ENCODE results near the gene CAB39.
A peak's percentile ranks its signal among the peaks of the same experiment; 100 is the strongest.
"Not testable (repeated sequence)": the region's sequence is repeated elsewhere in the genome, so short reads cannot be mapped to it uniquely, and the experiment has no call there.

CAB39 gene

DNA sequence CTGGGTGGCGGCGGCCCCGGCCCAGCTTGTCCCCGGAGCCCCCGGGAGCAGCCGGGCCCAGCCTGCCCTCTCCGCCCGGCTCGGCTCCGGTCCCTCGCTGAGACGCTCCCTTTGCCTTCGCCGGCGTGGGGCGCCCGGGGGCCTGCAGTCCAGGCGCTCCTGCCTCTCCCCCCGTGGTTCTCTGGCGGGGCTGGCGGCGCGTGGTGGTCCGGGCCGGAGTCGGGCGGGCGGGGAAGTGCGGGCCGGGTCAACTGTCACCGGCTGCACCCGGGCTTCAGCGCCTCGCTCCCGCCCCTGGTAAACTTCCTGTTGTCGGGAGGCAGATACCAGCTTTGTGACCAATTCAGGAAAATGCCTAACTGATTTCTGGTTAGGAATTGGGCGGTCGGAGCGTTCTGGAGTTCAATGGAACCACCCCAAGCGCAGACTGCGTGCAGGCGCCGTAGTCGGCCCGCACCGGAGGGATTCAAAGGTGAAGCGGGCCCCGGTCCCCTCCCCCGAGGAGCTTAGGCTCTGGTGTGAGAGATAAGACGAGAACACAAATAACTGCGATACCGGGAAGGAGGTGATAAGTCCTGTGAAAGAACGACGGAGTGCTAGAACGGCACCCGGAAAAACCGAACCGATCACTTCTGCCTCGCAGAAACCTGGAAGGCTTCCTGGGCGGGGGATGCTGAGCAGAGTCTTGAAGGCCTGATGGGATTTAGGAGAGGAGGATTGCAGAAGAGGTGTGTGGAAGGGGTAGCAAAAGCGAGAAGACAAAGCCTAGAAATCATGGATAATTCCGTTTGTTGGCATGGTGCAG lies 891 bp downstream of the CAB39 start:
- DNase-seq (ENCODE audit: extremely low read depth in 1 of 2, low read depth in 1 of 2), result peak in 1 of 2 donors; percentile 12

DNA sequence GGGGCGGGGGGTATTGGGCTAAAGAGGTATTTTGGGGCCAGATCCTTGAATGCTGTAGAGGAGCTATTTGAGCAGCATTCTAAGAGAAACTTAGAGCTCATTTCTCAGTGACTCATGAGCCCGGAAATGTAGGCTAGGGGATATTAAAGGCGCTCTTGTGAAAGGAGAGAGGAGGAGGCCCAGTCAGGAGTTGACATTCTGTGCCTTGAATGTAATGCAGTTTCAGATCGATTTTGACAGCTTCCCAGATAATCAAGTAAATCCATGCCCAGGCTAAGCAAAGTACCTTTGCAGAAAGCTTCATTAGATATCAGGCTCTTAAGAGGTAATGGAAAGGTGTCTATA lies 1.5 kb downstream of the CAB39 start:
- DNase-seq (ENCODE audit: extremely low read depth in 1 of 2, low read depth in 1 of 2), result no peak

DNA sequence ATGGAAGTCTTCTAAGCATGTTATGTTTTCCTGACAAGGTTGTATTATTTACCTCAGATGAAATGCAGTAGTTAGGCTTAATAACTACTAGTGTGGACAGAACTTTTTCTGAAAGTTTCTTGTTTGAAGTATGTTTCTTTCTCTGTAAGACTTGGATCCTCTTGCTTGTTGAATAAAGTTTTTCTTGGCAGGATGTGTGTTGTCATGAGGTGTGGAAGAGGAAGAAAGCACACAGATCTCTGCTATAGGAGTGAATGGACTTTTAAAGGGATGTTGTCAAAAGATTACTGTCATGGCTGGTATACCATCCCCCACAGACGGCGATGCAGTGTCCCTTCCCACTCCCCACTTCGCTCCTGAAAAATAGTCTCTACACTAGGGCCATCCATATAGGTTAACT lies 2.6 kb downstream of the CAB39 start:
- DNase-seq (ENCODE audit: extremely low read depth in 1 of 2, low read depth in 1 of 2), result no peak

DNA sequence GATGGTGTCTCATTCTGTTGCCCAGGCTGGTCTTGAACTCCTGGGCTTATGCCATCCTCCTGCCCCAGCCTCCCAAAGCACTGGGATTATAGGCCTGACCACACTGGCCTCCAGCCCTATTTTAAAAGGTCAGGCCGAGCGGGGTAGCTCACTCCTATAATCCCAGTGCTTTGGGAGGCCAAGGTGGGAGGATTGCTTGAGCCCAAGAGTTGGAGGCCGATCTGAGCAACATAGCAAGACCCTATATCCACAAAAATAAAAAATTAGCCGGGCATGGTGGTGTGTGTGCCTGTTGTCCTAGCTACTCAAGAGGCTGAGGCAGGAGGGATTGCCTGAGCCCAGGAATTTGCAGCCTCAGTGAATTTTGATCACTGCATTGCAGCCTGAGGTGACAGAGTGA lies 3.9 kb downstream of the CAB39 start:
- DNase-seq (ENCODE audit: extremely low read depth in 1 of 2, low read depth in 1 of 2), result no peak

DNA sequence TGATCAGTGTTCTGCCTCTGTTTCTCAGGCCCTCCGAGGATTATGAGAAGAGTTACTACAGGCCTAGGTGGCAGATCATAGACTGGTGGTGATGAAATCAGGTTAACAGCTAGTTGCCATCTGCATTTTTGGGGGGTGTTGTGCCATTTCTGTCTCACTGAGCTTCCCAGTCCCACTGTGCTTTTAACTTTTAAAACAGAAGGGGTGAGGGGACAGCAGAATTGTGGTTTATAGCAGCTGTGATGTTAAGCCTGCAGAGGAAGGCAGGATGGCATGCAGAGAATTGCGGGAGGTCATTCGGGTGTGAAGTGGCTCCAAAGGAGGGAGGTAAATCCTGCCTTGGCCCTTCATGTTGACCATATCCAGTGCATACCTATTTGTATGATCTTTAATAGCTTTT lies 5.0 kb downstream of the CAB39 start:
- no peak for DNase-seq (ENCODE audit: extremely low read depth in 1 of 2, low read depth in 1 of 2)

DNA sequence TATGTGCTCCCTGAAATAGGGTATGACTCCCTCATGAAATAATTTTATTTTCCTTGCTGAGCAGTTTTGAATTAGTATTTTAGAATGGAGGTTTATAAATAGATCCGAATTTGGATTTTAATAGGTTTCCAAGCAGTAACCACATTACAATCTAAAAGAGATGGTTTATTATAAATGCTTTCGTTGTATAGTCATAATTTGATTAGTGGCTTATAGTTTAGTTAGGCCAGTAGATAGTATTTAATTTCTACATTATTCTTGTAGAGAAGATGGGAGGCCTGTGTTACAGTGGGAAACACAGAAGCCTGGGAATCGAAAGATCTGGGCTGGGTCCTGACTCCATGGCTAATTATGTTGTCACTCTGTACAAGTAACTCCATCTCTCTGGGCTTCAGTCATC lies 6.7 kb downstream of the CAB39 start:
- no peak for DNase-seq (ENCODE audit: extremely low read depth in 1 of 2, low read depth in 1 of 2)

DNA sequence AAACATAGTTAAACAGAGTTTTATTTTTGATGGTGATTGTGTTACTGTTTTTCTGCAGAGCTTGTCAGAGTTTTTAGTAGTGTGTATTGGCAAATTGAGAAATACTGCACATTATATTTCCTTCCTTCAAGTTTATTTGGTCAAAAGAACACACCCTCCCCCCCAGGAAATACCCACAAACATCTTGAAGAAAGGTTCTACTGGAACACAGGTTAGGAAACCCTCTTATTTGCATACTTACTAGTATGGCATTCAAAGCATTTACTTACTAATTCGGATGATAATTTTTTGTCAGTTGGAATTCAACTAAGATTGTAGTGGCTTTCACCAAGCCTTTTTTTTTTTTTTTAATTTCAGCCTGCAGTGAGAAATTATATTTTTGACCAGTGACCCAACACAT lies 9.1 kb downstream of the CAB39 start:
- no peak for DNase-seq (ENCODE audit: extremely low read depth in 1 of 2, low read depth in 1 of 2)

DNA sequence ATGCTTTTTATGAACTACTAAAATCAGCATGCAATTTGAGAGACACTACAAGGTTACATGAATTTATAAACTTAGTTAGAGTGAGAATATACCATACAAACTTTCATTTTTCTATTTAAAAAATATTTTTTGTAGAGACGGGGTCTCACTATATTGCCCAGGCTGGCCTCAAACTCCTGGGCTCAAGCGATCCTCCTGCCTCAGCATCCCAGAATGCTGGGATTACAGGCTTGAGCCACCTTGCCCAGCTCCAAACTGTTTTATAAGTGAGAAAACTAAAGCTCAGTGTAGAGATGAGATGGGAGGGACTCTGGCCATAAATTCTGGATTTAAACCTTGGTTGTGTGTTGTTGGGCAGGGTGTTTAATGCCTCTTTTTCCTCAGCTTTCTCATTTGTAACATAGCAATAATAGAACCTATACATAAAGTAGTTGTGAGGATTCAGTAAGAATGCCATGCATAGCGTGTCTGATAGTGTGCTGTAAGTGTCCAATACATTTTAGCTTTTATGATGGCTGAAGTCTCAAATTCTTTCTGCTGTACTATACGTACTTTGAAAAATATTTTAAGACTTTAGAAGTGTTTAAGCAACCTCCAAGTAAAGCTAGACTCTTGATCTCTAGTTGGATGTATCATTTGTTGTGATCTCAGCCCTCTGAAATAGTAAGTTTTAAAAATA lies 9.7 kb downstream of the CAB39 start:
- DNase-seq (ENCODE audit: extremely low read depth in 1 of 2, low read depth in 1 of 2), result no peak

DNA sequence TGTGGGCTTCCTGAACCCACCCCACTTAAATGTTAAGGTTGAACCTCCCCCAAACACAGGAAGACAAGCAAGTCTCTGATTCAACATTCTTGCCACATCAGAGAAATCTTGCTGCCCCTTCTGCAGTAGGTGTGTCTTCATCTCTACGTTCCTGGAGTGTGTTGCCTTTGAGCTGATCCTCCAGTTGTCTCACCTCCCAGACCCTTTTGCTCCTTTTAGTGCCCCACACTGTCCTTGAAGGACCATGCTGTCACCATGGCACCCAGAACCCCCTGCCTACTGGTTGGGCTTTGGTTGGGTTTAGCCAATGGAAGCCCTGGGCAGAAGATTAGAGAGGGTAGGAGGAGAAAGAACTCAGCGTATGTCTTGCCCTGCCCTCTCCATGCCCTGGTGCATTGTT lies 10.7 kb downstream of the CAB39 start:
- DNase-seq (ENCODE audit: extremely low read depth in 1 of 2, low read depth in 1 of 2), result peak in 1 of 2 donors; percentile 21

DNA sequence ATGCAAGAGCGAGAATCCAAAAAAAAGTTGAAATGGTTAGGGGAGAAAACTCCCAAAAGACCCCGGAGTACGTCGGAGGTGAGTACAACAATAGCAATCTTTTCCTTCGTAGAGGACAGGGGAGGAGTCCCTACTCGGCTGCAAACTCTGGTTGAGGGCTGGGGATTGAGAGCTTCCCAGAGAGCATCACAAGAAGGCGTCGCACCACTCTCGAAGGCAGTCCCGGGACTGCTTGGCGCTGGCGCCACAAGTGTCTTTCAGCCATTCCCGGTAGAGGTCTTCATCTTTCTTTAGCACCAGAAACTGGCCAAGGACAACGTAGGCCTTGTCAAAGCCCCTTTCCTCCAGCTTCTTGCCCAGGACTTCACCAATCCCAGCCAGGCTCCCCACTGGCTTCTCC lies 12.3 kb downstream of the CAB39 start:
- DNase-seq (ENCODE audit: extremely low read depth in 1 of 2, low read depth in 1 of 2), result not testable (repeated sequence)

DNA sequence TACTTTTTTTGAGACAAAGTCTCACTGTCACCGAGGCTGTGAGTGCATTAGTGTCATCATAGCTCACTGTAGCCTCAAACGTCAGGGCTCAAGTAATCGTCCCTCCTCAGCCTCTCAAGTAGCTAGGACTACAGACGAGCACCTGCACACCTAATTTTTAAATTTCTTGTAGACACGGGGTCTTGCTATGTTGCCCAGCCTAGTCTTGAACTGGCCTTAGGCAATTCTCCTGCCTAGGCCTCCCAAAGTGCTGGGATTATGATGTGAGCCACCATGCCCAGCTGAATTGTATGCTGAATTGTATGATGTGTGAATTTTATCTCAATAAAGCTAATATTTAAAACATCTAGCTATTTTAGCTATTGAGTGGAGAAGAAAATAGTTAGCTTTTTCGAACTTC lies 18.9 kb downstream of the CAB39 start:
- DNase-seq (ENCODE audit: extremely low read depth in 1 of 2, low read depth in 1 of 2), result no peak

DNA sequence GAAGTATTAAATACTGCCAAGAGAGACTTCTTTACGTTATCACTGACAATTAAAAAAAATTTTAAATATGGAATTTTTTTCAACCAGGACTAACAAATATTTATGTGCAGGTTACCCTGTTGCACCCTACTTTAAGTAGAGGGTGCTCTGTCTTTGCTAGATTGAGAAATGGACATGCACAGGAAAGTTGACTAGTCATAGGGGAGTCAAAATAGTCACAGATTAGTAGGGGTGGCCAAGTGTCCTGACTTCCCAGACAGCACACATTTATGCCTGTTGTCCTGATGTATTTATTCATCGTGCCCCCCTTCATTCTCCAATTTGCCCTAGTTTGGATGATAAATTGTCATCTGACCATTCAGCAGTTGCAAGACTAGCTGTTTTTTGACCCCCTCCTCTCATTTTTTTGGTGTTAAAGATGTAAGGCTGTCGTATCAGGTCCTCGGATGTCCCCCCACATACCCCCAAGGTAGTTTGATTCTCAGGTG lies 20.3 kb downstream of the CAB39 start:
- no peak for DNase-seq (ENCODE audit: extremely low read depth in 1 of 2, low read depth in 1 of 2)

DNA sequence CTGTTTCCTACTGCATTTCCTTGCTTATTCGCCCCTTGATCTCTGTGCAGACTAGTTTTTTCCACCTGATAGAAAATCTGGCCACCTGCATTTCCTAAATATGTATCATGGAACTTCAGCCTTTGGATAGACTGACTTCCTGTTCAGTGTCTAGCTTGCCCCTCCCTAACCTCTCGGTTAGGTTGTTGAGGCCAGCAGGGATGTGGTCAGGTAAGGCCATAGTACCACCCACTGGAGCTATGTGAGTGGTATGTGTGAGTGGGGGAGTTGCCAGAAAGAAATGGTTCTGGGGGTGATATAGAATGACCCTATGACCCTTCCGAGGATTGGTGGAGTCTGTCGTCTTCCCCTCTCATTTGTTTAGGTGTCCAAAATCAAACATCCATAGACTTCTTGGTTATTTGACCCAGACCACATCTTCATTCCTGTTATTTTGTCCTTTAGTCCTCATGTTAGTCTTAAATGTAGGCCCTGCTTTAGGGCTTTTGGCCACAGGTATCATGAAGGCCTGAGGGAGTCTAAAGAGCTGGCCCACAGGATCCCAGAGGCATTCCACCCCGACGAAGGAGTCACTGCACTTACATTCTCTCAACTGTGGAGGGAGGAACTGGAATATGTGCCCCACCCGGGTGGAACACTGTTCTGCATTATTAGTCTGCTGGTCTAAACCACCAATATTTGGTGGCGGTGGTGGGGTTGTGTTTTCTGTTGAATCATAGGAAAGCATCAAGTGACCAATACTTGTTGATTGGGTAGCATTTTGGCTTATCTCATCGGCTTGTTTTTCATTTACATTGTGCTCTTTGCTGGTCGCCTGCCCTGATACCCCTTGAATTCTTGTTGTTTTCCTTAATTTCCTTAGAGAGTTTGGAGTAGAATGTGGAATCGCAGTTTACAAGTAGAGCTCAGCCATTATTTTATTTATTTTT lies 21.9 kb downstream of the CAB39 start:
- DNase-seq (ENCODE audit: extremely low read depth in 1 of 2, low read depth in 1 of 2), result no peak

DNA sequence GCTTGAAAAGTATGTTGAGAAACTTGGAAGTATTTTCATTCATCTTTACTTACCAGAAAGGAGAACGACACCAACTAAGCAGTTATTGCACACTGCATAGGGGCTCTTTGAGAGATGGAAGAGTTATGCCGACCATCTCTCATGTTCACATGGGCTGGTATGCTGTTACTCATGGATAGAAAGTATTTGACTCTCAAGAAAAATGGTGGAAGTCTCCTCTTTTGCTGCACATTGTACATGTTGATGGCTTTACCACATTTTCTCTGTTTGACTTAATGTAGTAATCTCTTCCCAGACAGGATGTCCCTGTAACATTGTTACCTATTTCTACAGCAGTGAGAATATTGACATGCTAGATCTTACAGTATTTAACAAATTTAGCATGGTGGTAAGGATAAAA lies 23.2 kb downstream of the CAB39 start:
- DNase-seq (ENCODE audit: extremely low read depth in 1 of 2, low read depth in 1 of 2), result no peak

DNA sequence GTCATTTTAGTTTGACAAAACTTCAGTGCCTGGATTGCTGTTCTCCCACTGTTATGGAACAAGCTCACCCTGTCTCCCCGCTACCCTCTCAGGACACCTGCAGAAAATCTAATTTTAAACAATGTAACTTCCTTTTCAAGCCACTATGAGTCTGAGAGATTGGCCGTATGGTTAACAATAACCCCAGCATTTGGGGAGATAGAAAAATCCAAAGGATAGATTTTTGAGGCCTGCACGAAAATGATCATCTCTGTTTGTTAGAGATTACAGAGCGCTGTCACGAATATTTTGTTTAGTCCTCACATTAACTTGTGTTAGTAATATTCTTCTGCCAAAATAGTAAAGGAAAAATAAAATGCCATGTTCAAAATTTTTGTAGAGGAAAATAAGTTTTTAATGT lies 24.7 kb downstream of the CAB39 start:
- DNase-seq (ENCODE audit: extremely low read depth in 1 of 2, low read depth in 1 of 2), result no peak

DNA sequence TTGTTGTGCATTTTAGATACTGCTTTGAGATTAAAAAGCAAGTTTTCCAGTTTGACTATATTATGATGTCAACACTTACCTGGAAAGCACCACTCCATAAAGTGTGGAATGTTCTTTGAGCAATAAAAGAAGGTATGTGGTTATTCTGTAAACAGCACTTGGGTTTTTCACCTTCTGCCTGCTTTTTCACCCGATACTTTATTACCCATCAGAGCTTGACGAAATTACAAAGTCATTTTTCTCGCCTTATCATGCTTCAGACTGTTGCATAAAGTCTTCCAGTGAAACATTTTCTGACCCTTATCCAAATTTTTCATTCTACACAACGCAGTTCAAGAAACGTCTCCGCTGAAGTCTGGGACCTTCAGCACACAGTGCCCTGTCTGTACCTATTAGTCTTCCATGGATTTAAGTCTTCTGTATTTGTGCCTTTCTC lies 25.2 kb downstream of the CAB39 start:
- no peak for DNase-seq (ENCODE audit: extremely low read depth in 1 of 2, low read depth in 1 of 2)

DNA sequence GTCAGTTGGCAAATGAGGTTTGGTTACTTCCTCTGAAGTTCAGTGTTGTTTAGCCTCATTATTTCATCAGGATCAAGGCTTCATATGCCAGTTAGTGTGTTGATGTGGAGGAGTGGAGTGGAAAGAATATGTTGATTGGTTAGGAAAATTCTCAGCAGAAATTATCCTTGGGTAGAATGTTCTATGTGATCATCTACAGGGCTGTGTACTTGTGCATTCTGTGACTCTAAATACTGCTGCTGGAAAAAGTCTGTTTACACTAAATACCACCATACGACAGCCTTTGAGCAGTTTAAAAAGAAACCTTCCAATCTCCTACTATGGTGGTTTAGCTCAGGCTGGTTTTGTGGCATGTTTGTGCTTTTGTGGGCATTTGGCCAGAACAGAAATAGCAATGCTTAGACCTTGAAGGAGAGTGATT lies 25.8 kb downstream of the CAB39 start:
- no peak for DNase-seq (ENCODE audit: extremely low read depth in 1 of 2, low read depth in 1 of 2)

DNA sequence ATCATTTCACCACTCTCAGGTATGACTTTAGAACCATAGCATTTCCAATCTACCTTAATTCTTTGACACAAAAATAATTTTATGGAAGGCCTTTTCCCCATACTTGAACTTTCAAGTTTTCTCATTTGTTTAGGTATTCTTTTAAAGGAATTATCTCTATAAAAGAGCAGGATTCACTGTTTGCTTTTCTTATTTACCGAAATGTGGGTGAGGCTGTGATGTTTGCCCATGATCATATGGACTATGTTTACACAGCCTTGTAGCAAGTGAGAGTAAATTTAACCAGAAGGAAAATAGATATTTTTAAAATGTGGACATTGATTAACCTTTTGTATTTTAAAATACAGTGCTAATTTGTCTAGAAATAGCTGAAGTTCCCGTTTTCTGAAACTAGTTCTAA lies 26.3 kb downstream of the CAB39 start:
- no peak for DNase-seq (ENCODE audit: extremely low read depth in 1 of 2, low read depth in 1 of 2)

DNA sequence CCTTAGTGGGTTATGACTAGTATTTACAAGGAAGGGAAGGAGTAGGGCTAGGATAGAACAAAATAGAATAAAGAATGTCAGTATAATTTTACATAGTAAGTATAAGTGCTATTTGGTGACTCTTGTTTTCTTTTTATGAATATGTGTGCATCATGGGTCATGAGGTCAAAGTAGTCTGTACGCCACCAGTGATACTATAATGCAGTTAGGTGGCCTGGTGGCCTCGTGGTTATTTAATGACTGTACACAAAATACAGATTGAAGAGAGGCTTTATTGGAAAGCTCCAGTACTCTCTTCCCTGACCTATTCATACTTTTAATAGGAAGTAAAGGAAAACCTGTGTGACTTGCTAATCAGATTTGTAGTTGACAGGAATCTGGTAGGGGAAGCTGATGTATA lies 27.3 kb downstream of the CAB39 start:
- no peak for DNase-seq (ENCODE audit: extremely low read depth in 1 of 2, low read depth in 1 of 2)

DNA sequence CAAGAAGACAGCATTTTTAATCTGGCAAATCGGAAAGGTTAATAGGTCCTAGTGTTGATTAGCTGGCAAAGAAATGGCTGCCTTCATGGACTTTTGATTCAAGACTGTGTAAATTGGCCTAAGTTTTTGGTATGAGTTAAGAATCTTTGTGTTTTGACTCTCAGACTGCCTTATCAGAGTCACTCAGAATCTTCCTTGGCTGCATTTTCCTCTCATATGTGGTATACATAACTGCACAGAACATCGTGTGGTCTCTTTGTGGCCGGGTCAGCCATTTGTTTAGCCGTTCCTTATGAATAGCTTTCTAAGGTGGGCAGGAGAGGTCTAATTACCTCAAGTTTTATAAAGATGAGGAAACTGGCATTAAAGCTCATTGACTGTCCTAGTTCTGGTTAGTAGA lies 30.1 kb downstream of the CAB39 start:
- no peak for DNase-seq (ENCODE audit: extremely low read depth in 1 of 2, low read depth in 1 of 2)

DNA sequence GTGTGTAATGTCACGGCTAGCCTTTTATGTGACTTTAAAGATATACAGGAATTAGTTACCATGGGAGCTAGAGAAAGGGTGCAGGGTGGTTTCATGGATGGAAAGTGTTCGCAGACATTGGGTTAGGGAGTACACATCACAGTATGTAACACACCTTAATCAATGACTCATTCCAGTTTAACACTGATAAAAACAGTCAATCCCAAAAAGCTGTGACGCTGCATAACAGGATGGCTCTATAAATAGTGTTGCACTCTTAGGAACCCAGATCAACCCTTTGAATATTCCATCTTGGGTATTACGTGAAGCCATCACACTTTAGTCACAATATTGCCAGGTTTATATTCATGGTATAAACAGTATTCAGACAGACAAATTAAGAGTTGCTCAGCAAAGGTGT lies 33.6 kb downstream of the CAB39 start:
- DNase-seq (ENCODE audit: extremely low read depth in 1 of 2, low read depth in 1 of 2), result no peak

Data from activated CD8-positive, alpha-beta memory T cell treated with anti-CD3 and anti-CD28 coated beads for 1 hour (primary cell).